Esophagus squamous epithelium (tissue), 5 donors: ENCODE measurements around the gene GPR3. TPM values are rescaled to one million over a fixed set of nuclear protein-coding genes. Genes with fewer than 3 reads are reported as not detected.

Experiments used
- DNase-seq: peaks from one replicate; lab custom pipeline; 2025; lab: John Stamatoyannopoulos, UW
- H3K27ac ChIP-seq, 4 donors: fragments of 200-600 bp; sonication (generic); one replicate each; pipeline ENCODE4 v1.5.1; 2016 to 2019; ENCODE audit warnings: mild to moderate bottlenecking in 1 of 4
- H3K27me3 ChIP-seq, 4 donors: fragments of 200-600 bp; sonication (generic); 1 replicate in 3 of 4; 2 replicates in 1 of 4; pipeline versions ENCODE4 v1.5.1 to v1.6.0; 2017 to 2021; ENCODE audit warnings: antibody characterized with exemption in 1 of 4
- H3K36me3 ChIP-seq, 3 donors: fragments of 200-600 bp; sonication (generic); one replicate each; pipeline ENCODE4 v1.5.1; 2016 to 2019
- H3K4me1 ChIP-seq, 3 donors: fragments of 200-600 bp; sonication (generic); one replicate each; pipeline ENCODE4 v1.5.1; 2017 to 2019
- H3K4me3 ChIP-seq, 4 donors: fragments of 200-600 bp; sonication (generic); 1 replicate in 3 of 4; 2 replicates in 1 of 4; pipeline ENCODE4 v1.5.1; 2016 to 2019; ENCODE audit warnings: mild to moderate bottlenecking in 2 of 4, moderate library complexity in 1 of 4
- H3K9me3 ChIP-seq, 3 donors: fragments of 200-600 bp; sonication (generic); one replicate each; pipeline ENCODE4 v1.5.1; 2016 to 2019
- POLR2A ChIP-seq, 4 donors: fragments of 450-650 bp; IDR thresholded peaks; one replicate each; pipeline ENCODE4 v1.6.1; 2017; ENCODE audit warnings: antibody characterized with exemption in 4 of 4, mild to moderate bottlenecking in 4 of 4, moderate library complexity in 3 of 4
- WGBS, 2 donors: methylation state at CpG; one replicate each; pipeline ENCODE4 v1.1.5; 2018; 5-methylcytosine and 5-hydroxymethylcytosine counted together
- intact Hi-C: fragments of 100-400 bp; cut with DNase I; formaldehyde crosslinking; loops from one replicate; pipeline ENCODE4 v1.15.0; 2022
- total RNA-seq, 4 donors: library from RNA; depleted of rRNA; stranded (reverse); fragments of >200 nt; gene quantifications; one replicate each; pipeline ENCODE4 v1.1.0, GENCODE V29; 2016
- TF ChIP-seq, protein P1 (sequence below), 6 experiments: fragments of 450-650 bp in 4 of 6; fragments of 200-600 bp in 2 of 6; sonication (generic) in 2 of 6; IDR thresholded peaks; one replicate each; pipeline ENCODE4 v1.5.1; 2016 to 2019; ENCODE audit warnings: antibody characterized with exemption in 6 of 6, mild to moderate bottlenecking in 4 of 6, moderate library complexity in 4 of 6
- donor health status: DM: yes; HTN: yes; CAD: no.

The GPR3 gene
- under 1 TPM in 1 of 4 donors, not detected in 3; 0.38 TPM for total RNA-seq

- intact Hi-C loops = loop anchor here (5.0 to 10.0 kb wide), 4 partner anchors 35 to 290 kb away; no protein-coding TSS in a partner anchor
- 4 to 7% methylated on average over 6 to 10 of the region's 69 CpGs for WGBS, 2 donors
- H3K4me3 ChIP-seq = peak within 1 kb of the TSS; percentile 26 to 68 (median 46)
- peak in 2 of 4 donors; percentile 7 to 26 for TF ChIP-seq POLR2A (IDR thresholded peaks at IDR 0.05)
- TF ChIP-seq, protein P1, sequence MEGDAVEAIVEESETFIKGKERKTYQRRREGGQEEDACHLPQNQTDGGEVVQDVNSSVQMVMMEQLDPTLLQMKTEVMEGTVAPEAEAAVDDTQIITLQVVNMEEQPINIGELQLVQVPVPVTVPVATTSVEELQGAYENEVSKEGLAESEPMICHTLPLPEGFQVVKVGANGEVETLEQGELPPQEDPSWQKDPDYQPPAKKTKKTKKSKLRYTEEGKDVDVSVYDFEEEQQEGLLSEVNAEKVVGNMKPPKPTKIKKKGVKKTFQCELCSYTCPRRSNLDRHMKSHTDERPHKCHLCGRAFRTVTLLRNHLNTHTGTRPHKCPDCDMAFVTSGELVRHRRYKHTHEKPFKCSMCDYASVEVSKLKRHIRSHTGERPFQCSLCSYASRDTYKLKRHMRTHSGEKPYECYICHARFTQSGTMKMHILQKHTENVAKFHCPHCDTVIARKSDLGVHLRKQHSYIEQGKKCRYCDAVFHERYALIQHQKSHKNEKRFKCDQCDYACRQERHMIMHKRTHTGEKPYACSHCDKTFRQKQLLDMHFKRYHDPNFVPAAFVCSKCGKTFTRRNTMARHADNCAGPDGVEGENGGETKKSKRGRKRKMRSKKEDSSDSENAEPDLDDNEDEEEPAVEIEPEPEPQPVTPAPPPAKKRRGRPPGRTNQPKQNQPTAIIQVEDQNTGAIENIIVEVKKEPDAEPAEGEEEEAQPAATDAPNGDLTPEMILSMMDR (IDR thresholded peaks at IDR 0.05) = peak; percentile 35 to 68 (median 46)
- H3K36me3 ChIP-seq = no peaks in the 10 kb centered on the region
- H3K9me3 ChIP-seq = no peaks in the 10 kb centered on the region
- H3K27ac ChIP-seq = peak within 1 kb of the TSS; percentile 1 to 75 (median 61)
- H3K4me1 ChIP-seq = peaks cover 19 to 52% (median 19%) of the 10 kb centered on the region in 3 donors
- DNase-seq = peak; percentile 46
- no peaks in the 10 kb centered on the region for H3K27me3 ChIP-seq
These were observed at the start of gene GPR3 for GRCh38 chr1:27392096-27392777. Gene GPR3 (plus strand): TSS chr1:27392622. CDS start chr1:27393799, 1,177 bp downstream.

DNA sequence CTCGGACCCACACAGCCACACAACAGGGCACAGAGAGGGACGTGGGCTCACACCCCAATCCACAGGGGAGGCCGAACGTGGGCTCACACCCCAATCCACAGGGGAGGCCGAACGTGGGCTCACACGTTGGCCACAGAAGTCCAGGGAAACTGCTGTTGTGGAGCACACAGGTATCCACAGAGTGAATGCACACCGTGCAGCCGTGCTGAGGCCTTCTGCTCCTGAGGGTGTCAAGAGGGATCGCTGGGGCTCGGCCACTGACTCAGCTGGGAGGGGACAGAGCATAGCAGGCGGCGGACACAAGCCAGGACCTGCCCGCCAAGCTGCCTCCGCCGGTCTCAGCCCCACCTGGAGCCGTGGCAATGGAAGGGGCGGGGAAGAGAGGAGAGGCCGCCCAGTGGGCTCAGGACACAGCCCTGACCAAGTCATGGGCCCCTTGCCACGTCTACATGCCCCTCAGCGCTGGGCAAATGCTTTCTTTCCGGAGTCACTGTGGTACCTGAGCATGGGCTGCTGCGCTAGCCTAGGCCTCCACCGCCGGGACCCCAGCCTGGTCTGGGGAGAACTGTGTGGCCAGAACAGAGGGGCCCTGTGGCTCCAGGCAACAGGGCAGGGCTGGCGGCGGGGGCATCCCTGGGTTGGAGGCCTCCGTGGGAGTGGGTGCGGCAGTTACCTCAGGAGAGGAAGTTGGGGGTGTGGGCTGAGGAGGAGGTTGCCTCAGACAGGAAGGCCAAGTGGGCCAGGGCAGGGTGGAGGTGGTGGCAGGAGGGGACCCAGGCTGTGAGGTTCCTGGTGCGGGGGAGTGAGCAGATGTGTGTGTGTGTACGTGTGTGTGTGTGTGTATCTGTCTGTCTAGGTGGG, 49.4 kb upstream of the GPR3 start:
- DNase-seq = no peak
- peak overlapping the region; percentile 87 to 98 (median 92) for H3K27ac ChIP-seq
- no peaks in the 10 kb centered on the region for H3K27me3 ChIP-seq
- no peaks in the 10 kb centered on the region for H3K9me3 ChIP-seq
- intact Hi-C loops = no loop called here
- TF ChIP-seq, protein P1 (IDR thresholded peaks at IDR 0.05) = no peak
- TF ChIP-seq POLR2A (IDR thresholded peaks at IDR 0.05) = peak in 2 of 4 donors; percentile 68 to 74
- H3K4me1 ChIP-seq = peaks cover 14 to 76% (median 19%) of the 10 kb centered on the region in 3 donors
- peak overlapping the region; percentile 53 to 69 (median 63) for H3K4me3 ChIP-seq
- 14 to 31% methylated on average over 4 to 23 of the region's 31 CpGs for WGBS, 2 donors
- H3K36me3 ChIP-seq = peaks cover 0 to 21% (median 0%) of the 10 kb centered on the region in 3 donors

- no peak for DNase-seq
- Histone ChIP-seq H3K9me3 (no peaks in the 10 kb centered on the region), H3K4me1 (peaks cover 17 to 82% (median 20%) of the 10 kb centered on the region in 3 donors), H3K36me3 (peaks cover 0 to 21% (median 0%) of the 10 kb centered on the region in 3 donors), H3K27me3 (no peaks in the 10 kb centered on the region), H3K4me3 (peak overlapping the region; percentile 53 to 69 (median 63)), H3K27ac (peak overlapping the region; percentile 87 to 98 (median 92))
- intact Hi-C loops = no loop called here
- TF ChIP-seq POLR2A (IDR thresholded peaks at IDR 0.05) = no peak
- TF ChIP-seq, protein P1 (IDR thresholded peaks at IDR 0.05) = no peak
- WGBS, 2 donors = 24 to 48% methylated on average over 5 of the region's 5 CpGs
These were observed 48.8 kb upstream of the GPR3 start for GRCh38 chr1:27343639-27344025.

GRCh38 chr1:27345272-27345671, 47.1 kb upstream of the GPR3 start:
- Histone ChIP-seq H3K4me3 (no peak overlapping the region), H3K4me1 (peaks cover 31 to 88% (median 33%) of the 10 kb centered on the region in 3 donors), H3K36me3 (peaks cover 0 to 26% (median 0%) of the 10 kb centered on the region in 3 donors), H3K9me3 (no peaks in the 10 kb centered on the region), H3K27me3 (peaks cover 0 to 5% (median 0%) of the 10 kb centered on the region in 4 donors), H3K27ac (peak overlapping the region in 1 of 4 donors; percentile 98)
- TF ChIP-seq, protein P1 (IDR thresholded peaks at IDR 0.05) = no peak
- TF ChIP-seq POLR2A (IDR thresholded peaks at IDR 0.05) = no peak
- DNase-seq = no peak
- intact Hi-C loops = no loop called here
- WGBS, 2 donors = 68 to 87% methylated on average over 2 to 3 of the region's 12 CpGs
